ENCODE data around the gene DUOX1.

GRCh38 chr15:45201557-45201859 lies 71.7 kb downstream of the DUOX1 start:
- TF ChIP-seq CTCF (IDR thresholded peaks at IDR 0.05): no peak
- no peak for TF ChIP-seq POLR2A (IDR thresholded peaks at IDR 0.05)

Measured in adrenal gland (tissue), 5 donors.